ENCODE results near the gene PIEZO2.

The PIEZO2 gene

GRCh38 chr18:11053293-11053692 is 96.1 kb downstream of the PIEZO2 start:
- H3K4me3 ChIP-seq (replicated peaks; ENCODE audit: insufficient read depth, low read length), result no peak overlapping the region
- H3K27me3 ChIP-seq (ENCODE audit: insufficient read depth, poor library complexity, severe bottlenecking), result no peaks in the 10 kb centered on the region
- H3K27ac ChIP-seq (replicated peaks), result no peak overlapping the region
- no peak for DNase-seq (ENCODE audit: low read depth in 1 of 2, low spot score in 1 of 2)
- TF ChIP-seq SPI1 (IDR thresholded peaks at IDR 0.05; ENCODE audit: borderline replicate concordance, low read depth) (no peak), POLR2AphosphoS5 (IDR thresholded peaks at IDR 0.05; ENCODE audit: low read depth) (no peak), CTCF (IDR thresholded peaks at IDR 0.05; ENCODE audit: insufficient read depth, low read length) (no peak), GABPA (IDR thresholded peaks at IDR 0.05; ENCODE audit: low read depth) (no peak)
- TF ChIP-seq, protein P1, sequence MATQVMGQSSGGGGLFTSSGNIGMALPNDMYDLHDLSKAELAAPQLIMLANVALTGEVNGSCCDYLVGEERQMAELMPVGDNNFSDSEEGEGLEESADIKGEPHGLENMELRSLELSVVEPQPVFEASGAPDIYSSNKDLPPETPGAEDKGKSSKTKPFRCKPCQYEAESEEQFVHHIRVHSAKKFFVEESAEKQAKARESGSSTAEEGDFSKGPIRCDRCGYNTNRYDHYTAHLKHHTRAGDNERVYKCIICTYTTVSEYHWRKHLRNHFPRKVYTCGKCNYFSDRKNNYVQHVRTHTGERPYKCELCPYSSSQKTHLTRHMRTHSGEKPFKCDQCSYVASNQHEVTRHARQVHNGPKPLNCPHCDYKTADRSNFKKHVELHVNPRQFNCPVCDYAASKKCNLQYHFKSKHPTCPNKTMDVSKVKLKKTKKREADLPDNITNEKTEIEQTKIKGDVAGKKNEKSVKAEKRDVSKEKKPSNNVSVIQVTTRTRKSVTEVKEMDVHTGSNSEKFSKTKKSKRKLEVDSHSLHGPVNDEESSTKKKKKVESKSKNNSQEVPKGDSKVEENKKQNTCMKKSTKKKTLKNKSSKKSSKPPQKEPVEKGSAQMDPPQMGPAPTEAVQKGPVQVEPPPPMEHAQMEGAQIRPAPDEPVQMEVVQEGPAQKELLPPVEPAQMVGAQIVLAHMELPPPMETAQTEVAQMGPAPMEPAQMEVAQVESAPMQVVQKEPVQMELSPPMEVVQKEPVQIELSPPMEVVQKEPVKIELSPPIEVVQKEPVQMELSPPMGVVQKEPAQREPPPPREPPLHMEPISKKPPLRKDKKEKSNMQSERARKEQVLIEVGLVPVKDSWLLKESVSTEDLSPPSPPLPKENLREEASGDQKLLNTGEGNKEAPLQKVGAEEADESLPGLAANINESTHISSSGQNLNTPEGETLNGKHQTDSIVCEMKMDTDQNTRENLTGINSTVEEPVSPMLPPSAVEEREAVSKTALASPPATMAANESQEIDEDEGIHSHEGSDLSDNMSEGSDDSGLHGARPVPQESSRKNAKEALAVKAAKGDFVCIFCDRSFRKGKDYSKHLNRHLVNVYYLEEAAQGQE (IDR thresholded peaks at IDR 0.05; ENCODE audit: insufficient replicate concordance, low read depth), result no peak

DNA sequence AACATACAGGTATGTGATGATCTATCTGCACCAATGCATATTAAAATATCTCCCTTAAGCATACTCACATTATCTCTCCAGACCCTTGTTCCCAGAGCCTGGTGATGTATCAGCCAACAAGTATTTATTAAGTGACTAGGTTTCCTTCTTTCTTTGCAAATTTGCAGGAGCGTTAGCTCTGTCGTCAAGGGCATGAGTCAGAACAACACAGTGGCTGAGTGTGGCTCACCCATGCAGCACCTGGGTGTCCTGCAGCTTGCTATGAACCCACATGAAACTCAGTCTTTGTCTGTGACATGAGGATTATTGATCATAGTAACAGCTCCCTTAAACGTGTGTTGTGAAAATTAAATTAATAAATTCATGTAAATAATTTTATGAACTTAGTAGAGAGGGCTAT is 96.6 kb downstream of the PIEZO2 start:
- no peak for DNase-seq (ENCODE audit: low read depth in 1 of 2, low spot score in 1 of 2)
- TF ChIP-seq CTCF (IDR thresholded peaks at IDR 0.05; ENCODE audit: insufficient read depth, low read length), result no peak
- TF ChIP-seq, protein P1 (IDR thresholded peaks at IDR 0.05; ENCODE audit: insufficient replicate concordance, low read depth), result no peak
- Histone ChIP-seq H3K4me3 (replicated peaks; ENCODE audit: insufficient read depth, low read length) (no peak overlapping the region), H3K27ac (replicated peaks) (no peak overlapping the region), H3K27me3 (ENCODE audit: insufficient read depth, poor library complexity, severe bottlenecking) (no peaks in the 10 kb centered on the region)

DNA sequence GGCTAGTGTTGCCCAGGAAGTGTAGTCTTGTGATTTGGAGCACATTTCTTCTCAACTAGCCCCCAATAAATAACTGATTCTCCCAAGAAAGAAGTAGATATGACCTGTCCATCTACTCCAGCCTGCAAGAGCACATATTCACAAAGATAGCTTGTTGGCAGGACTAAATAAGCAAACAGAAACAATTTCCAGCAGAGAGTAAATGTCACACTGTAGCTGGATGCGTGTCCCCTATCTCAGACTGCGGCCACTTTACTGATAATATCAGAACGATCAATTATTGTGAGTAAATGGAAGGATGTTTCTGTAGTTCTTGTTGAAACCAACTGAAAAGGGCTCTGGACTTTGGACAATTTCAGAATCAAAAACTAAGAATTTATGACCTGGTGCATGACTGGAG is 97.9 kb downstream of the PIEZO2 start:
- H3K4me3 ChIP-seq (replicated peaks; ENCODE audit: insufficient read depth, low read length), result no peak overlapping the region
- H3K27ac ChIP-seq (replicated peaks), result no peak overlapping the region
- DNase-seq (ENCODE audit: low read depth in 1 of 2, low spot score in 1 of 2), result no peak
- no peak for TF ChIP-seq GABPA (IDR thresholded peaks at IDR 0.05; ENCODE audit: low read depth)
- TF ChIP-seq SPI1 (IDR thresholded peaks at IDR 0.05; ENCODE audit: borderline replicate concordance, low read depth), result no peak
- TF ChIP-seq, protein P1 (IDR thresholded peaks at IDR 0.05; ENCODE audit: insufficient replicate concordance, low read depth), result no peak
- no peak for TF ChIP-seq POLR2AphosphoS5 (IDR thresholded peaks at IDR 0.05; ENCODE audit: low read depth)
- no peak for TF ChIP-seq CTCF (IDR thresholded peaks at IDR 0.05; ENCODE audit: insufficient read depth, low read length)
- H3K27me3 ChIP-seq (ENCODE audit: insufficient read depth, poor library complexity, severe bottlenecking), result no peaks in the 10 kb centered on the region
